Karpas-422 (cell line): ENCODE measurements around the gene ATP11C. TPM values are rescaled to one million over a fixed set of nuclear protein-coding genes. Genes with fewer than 3 reads are reported as not detected.
A peak's percentile ranks its signal among the peaks of the same experiment; 100 is the strongest.

ENCODE experiments used
- DNase-seq: peaks from one replicate; pipeline ENCODE4 v3.0.0-alpha.2; 2015
- H2AFZ ChIP-seq: fragments of 200-600 bp; sonication (generic); 2 replicates; pipeline ENCODE4 v1.6.1; 2014; ENCODE audit warnings: antibody characterized with exemption, low read length, mixed read lengths
- H3K27ac ChIP-seq: fragments of 200-600 bp; sonication (generic); 2 replicates; pipeline ENCODE4 v1.5.1; 2014; ENCODE audit warnings: mild to moderate bottlenecking, low read length, moderate library complexity
- H3K27me3 ChIP-seq: fragments of 200-600 bp; sonication (generic); 2 replicates; pipeline ENCODE4 v1.6.1; 2014; ENCODE audit warnings: low read length, mixed read lengths
- H3K36me3 ChIP-seq: fragments of 200-600 bp; sonication (generic); 2 replicates; pipeline ENCODE4 v1.6.1; 2014; ENCODE audit warnings: low read length, mixed read lengths; ENCODE audit not compliant: insufficient read depth
- H3K4me1 ChIP-seq: fragments of 200-600 bp; sonication (generic); 2 replicates; pipeline ENCODE4 v1.6.1; 2014; ENCODE audit warnings: mild to moderate bottlenecking, low read length, mixed read lengths
- H3K4me2 ChIP-seq: fragments of 200-600 bp; sonication (generic); 2 replicates; pipeline ENCODE4 v1.6.1; 2014; ENCODE audit warnings: low read length, low read depth, mild to moderate bottlenecking; ENCODE audit not compliant: poor library complexity, severe bottlenecking
- H3K4me3 ChIP-seq: fragments of 200-600 bp; sonication (generic); 2 replicates; pipeline ENCODE4 v1.5.1; 2014; ENCODE audit warnings: mild to moderate bottlenecking, antibody characterized with exemption, low read length, mixed read lengths
- H3K79me2 ChIP-seq: fragments of 200-600 bp; sonication (generic); 2 replicates; pipeline ENCODE4 v1.6.1; 2014; ENCODE audit warnings: mild to moderate bottlenecking, low read length, mixed read lengths
- H3K9ac ChIP-seq: fragments of 200-600 bp; sonication (generic); 2 replicates; pipeline ENCODE4 v1.6.0; 2014; ENCODE audit warnings: low read length
- H3K9me2 ChIP-seq: fragments of 200-600 bp; sonication (generic), shearing (Covaris generic); replicated peaks from 2 replicates; pipeline ENCODE4 v1.6.0; 2014; ENCODE audit warnings: mild to moderate bottlenecking, low read length, moderate library complexity; ENCODE audit not compliant: insufficient read depth
- H3K9me3 ChIP-seq: fragments of 300-700, 200-600 bp; sonication (generic); 2 replicates; pipeline ENCODE4 v1.6.1; 2014; ENCODE audit warnings: low read length, mixed read lengths
- H4K20me1 ChIP-seq: fragments of 200-600 bp; sonication (generic); 2 replicates; pipeline ENCODE4 v1.6.1; 2014; ENCODE audit warnings: mild to moderate bottlenecking, antibody characterized with exemption, low read length, low read depth; ENCODE audit not compliant: insufficient read depth
- total RNA-seq: library from RNA; depleted of rRNA; stranded (reverse); fragments of >200 nt; shearing (Covaris generic); gene quantifications from 2 replicates; pipeline ENCODE4 v1.2.3, GENCODE V29; 2014; ENCODE audit warnings: low replicate concordance

ATP11C gene
- total RNA-seq, 1 experiment from 2014 or later = 37.4 TPM

- peak; percentile 46 for DNase-seq
These were observed 106.5 kb downstream of the ATP11C start for GRCh38 chrX:139826065-139827044.

GRCh38 chrX:139825618-139826017 lies 107.2 kb downstream of the ATP11C start:
- no peaks in the 10 kb centered on the region for H4K20me1 ChIP-seq
- no peak overlapping the region for H3K4me3 ChIP-seq

More at GRCh38 chrX:139826065-139827044, 106.5 kb downstream of the ATP11C start:
- Histone ChIP-seq H3K27ac (peak overlapping the region; percentile 33; the same call in 1 of the 2 replicates), H4K20me1 (no peaks in the 10 kb centered on the region), H3K4me1 (peaks cover 51% of the 10 kb centered on the region), H3K79me2 (peaks cover 37% of the 10 kb centered on the region), H3K9ac (no peak overlapping the region), H3K9me3 (no peaks in the 10 kb centered on the region), H3K4me3 (no peak overlapping the region), H3K36me3 (no peaks in the 10 kb centered on the region), H3K27me3 (no peaks in the 10 kb centered on the region), H2AFZ (no peak overlapping the region), H3K4me2 (peak overlapping the region; percentile 26), H3K9me2 (no peaks in the 10 kb centered on the region)

DNA sequence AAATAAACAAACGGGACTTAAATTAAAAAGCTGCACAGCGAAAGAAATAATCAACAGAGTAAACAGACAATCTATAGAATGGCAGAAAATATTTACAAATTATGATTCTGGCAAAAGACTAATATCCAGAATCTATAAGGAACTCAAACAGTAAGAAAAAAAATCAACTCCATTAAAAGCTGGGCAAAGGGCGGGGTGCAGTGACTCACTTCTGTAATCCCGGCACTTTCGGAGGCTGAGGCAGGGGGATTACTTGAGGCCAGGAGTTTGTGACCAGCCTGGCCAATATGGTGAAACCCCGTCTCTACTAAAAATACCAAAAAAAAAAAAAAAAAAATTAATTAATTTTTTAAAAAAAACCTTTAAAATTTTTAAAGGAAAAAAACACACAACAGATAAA lies 109.0 kb downstream of the ATP11C start:
- Histone ChIP-seq H3K4me3 (no peak overlapping the region), H3K4me2 (no peak overlapping the region), H2AFZ (no peak overlapping the region), H3K36me3 (no peaks in the 10 kb centered on the region), H3K79me2 (peaks cover 15% of the 10 kb centered on the region), H3K27ac (no peak overlapping the region), H4K20me1 (no peaks in the 10 kb centered on the region), H3K9me2 (no peaks in the 10 kb centered on the region), H3K4me1 (peaks cover 26% of the 10 kb centered on the region), H3K9ac (no peak overlapping the region), H3K27me3 (no peaks in the 10 kb centered on the region), H3K9me3 (no peaks in the 10 kb centered on the region)
- DNase-seq = no peak

More at GRCh38 chrX:139825618-139826017, 107.2 kb downstream of the ATP11C start:
- Histone ChIP-seq H2AFZ (no peak overlapping the region), H3K4me1 (peaks cover 43% of the 10 kb centered on the region), H3K27ac (peak overlapping the region; percentile 33; the same call in 1 of the 2 replicates), H3K79me2 (peaks cover 29% of the 10 kb centered on the region), H3K9me2 (no peaks in the 10 kb centered on the region), H3K36me3 (no peaks in the 10 kb centered on the region), H3K9ac (no peak overlapping the region), H3K9me3 (no peaks in the 10 kb centered on the region), H3K27me3 (no peaks in the 10 kb centered on the region), H3K4me2 (peak overlapping the region; percentile 26)
- no peak for DNase-seq

- Histone ChIP-seq H3K36me3 (no peaks in the 10 kb centered on the region), H3K4me1 (peaks cover 4% of the 10 kb centered on the region), H3K4me3 (no peak overlapping the region), H4K20me1 (no peaks in the 10 kb centered on the region), H3K27me3 (no peaks in the 10 kb centered on the region), H2AFZ (no peak overlapping the region), H3K9me3 (no peaks in the 10 kb centered on the region), H3K27ac (no peak overlapping the region), H3K79me2 (peaks cover 5% of the 10 kb centered on the region; the same call in 1 of the 2 replicates), H3K4me2 (no peak overlapping the region), H3K9ac (no peak overlapping the region), H3K9me2 (no peaks in the 10 kb centered on the region)
- DNase-seq = no peak
These were observed 112.4 kb downstream of the ATP11C start for GRCh38 chrX:139820358-139820984.

GRCh38 chrX:139816204-139816603 lies 116.6 kb downstream of the ATP11C start:
- Histone ChIP-seq H3K9me3 (no peaks in the 10 kb centered on the region; the same call in 1 of the 2 replicates), H3K27ac (no peak overlapping the region), H3K4me3 (no peak overlapping the region), H3K9me2 (no peaks in the 10 kb centered on the region), H3K4me2 (no peak overlapping the region), H3K79me2 (no peaks in the 10 kb centered on the region), H3K36me3 (0 out of 2 replicates have a peak, but pooled peaks cover 5% of the 10 kb centered on the region), H3K4me1 (no peaks in the 10 kb centered on the region), H2AFZ (no peak overlapping the region), H3K9ac (no peak overlapping the region), H4K20me1 (no peaks in the 10 kb centered on the region), H3K27me3 (no peaks in the 10 kb centered on the region)
- DNase-seq = no peak

- Histone ChIP-seq H2AFZ (no peak overlapping the region), H4K20me1 (no peaks in the 10 kb centered on the region), H3K4me1 (no peaks in the 10 kb centered on the region), H3K27me3 (no peaks in the 10 kb centered on the region), H3K9ac (no peak overlapping the region), H3K9me3 (no peaks in the 10 kb centered on the region; the same call in 1 of the 2 replicates), H3K27ac (no peak overlapping the region), H3K4me3 (no peak overlapping the region), H3K4me2 (no peak overlapping the region), H3K9me2 (no peaks in the 10 kb centered on the region), H3K36me3 (0 out of 2 replicates have a peak, but pooled peaks cover 5% of the 10 kb centered on the region), H3K79me2 (no peaks in the 10 kb centered on the region)
- DNase-seq = no peak
These were observed 117.1 kb downstream of the ATP11C start for GRCh38 chrX:139815771-139816170.

DNA sequence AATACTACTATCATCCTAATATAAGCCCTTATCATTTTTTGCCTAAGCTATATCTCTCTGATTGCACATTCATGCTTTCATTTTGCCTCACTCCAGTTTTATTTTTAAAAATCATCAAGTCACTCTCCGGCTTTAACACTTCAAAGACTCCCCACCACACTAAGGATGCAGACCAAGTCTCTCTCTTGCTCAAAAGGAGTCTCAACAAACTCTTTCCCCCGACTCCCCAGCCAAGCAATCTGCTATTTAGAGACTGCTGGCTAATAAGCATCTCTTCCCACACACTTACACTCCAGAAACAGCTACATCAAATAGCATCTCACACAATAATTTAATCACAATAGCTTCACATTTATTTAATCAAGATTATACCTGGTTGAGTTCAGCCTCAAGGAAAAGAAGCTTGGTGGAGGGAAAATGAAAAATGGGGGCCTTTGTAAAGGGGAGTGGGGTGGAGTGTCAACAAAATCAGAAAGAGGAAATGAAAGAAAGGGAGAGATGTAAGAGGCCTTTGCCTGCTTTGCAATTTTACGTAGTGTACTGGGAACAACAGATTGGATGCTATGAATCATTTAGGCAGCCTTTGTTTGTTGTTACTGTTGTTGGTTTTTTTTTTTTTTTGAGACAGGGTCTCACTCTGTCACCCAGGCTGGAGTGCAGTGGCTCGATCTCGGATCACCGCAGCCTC lies 120.8 kb downstream of the ATP11C start:
- H3K4me3 ChIP-seq = no peak overlapping the region
- no peaks in the 10 kb centered on the region for H3K9me2 ChIP-seq
- H3K27me3 ChIP-seq = no peaks in the 10 kb centered on the region
- no peak for DNase-seq
- H3K4me2 ChIP-seq = no peak overlapping the region
- no peak overlapping the region for H3K27ac ChIP-seq
- H3K9me3 ChIP-seq = no peaks in the 10 kb centered on the region; the same call in 1 of the 2 replicates
- no peaks in the 10 kb centered on the region for H4K20me1 ChIP-seq
- peaks cover 9% of the 10 kb centered on the region; the same call in 1 of the 2 replicates for H3K36me3 ChIP-seq
- H3K79me2 ChIP-seq = no peaks in the 10 kb centered on the region
- H2AFZ ChIP-seq = no peak overlapping the region
- H3K4me1 ChIP-seq = no peaks in the 10 kb centered on the region
- H3K9ac ChIP-seq = no peak overlapping the region
